ENCODE data around the gene PARD3. TPM values are rescaled to one million over a fixed set of nuclear protein-coding genes. Genes with fewer than 3 reads are reported as not detected.

Gene PARD3
- total RNA-seq, 1 experiment from 2014 or later: 51.8 TPM

DNA sequence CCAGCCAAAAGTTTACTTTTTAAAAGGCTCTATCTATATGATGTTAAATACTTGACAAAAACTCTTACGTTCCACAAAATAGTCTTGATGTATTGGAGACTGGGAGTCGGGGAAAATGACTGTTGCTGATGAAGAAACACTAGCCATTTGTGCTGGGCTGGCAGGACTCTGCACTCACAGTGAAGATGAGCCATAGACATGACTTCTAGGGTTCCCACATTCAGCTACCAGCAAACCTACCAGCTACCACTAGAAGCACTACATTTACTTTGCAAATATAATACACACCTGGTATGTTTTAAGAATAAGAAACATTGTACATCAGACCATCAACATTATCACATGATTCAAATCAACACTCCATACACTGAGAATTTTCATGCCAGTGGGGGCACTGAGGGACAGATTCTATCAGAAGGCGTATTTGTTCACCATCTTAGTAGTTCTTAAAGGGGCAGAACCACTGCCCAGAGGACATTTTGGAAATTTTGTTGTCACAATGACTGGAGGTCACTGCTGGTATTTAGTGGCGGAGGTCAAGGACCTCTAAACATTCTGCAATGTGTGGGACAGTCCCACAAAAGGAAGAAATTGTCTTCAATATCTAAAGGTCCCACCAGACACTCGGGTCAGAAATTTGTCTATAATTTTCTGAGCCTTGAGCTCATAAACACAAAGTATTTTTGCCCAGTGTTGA is 52.3 kb downstream of the PARD3 start:
- no peak for TF ChIP-seq ZNF138 (CRISPR knock-in tag; conservative IDR thresholded peaks at IDR 0.05)
- TF ChIP-seq ATF1 (CRISPR knock-in tag; IDR thresholded peaks at IDR 0.05): no peak
- no peak for TF ChIP-seq TEAD4 (CRISPR knock-in tag; IDR thresholded peaks at IDR 0.05)
- TF ChIP-seq CREM (CRISPR knock-in tag; IDR thresholded peaks at IDR 0.05): no peak
- TF ChIP-seq, protein P1, sequence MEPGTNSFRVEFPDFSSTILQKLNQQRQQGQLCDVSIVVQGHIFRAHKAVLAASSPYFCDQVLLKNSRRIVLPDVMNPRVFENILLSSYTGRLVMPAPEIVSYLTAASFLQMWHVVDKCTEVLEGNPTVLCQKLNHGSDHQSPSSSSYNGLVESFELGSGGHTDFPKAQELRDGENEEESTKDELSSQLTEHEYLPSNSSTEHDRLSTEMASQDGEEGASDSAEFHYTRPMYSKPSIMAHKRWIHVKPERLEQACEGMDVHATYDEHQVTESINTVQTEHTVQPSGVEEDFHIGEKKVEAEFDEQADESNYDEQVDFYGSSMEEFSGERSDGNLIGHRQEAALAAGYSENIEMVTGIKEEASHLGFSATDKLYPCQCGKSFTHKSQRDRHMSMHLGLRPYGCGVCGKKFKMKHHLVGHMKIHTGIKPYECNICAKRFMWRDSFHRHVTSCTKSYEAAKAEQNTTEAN (CRISPR knock-in tag; IDR thresholded peaks at IDR 0.05): no peak
- TF ChIP-seq ZNF219 (CRISPR knock-in tag; IDR thresholded peaks at IDR 0.05; ENCODE audit: borderline replicate concordance): no peak
- no peak for TF ChIP-seq GTF2I (CRISPR knock-in tag; conservative IDR thresholded peaks at IDR 0.05)
- TF ChIP-seq, protein P2, sequence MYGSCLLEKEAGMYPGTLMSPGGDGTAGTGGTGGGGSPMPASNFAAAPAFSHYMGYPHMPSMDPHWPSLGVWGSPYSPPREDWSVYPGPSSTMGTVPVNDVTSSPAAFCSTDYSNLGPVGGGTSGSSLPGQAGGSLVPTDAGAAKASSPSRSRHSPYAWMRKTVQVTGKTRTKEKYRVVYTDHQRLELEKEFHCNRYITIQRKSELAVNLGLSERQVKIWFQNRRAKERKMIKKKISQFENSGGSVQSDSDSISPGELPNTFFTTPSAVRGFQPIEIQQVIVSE (CRISPR knock-in tag; IDR thresholded peaks at IDR 0.05; ENCODE audit: borderline replicate concordance): no peak
- TF ChIP-seq, protein P3, sequence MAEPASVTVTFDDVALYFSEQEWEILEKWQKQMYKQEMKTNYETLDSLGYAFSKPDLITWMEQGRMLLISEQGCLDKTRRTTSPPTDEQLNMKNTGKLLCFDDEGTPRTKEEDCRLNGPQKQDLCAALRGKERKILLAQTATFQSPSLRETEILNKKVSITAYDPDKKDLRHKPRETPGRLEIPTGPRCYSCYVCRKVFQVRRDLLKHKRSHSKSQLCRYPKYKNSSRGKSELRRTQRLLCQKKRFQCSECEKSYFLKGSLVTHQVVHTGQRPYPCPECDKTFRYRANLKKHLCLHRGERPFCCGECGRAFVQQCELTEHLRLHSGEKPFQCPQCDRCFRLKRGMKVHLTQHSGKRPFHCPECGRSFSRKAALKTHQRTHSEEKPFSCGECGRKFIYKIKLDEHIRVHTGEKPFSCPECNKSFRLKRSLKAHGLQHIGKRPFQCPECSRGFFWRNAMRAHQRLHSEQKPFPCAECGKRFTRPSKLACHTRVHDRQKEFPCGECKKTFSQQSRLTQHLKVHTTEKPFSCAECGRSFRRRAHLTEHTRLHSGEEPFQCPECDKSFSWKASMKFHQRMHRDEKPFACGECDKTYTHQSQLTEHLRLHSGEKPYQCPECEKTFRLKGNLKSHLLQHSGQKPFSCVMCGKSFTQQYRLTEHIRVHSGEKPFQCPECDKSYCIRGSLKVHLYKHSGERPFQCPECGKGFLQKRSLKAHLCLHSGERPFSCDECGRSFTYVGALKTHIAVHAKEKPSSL (CRISPR knock-in tag; conservative IDR thresholded peaks at IDR 0.05): no peak
- no peak for TF ChIP-seq IRF1 (CRISPR knock-in tag; IDR thresholded peaks at IDR 0.05)
- no peak for TF ChIP-seq ZBTB21 (CRISPR knock-in tag; IDR thresholded peaks at IDR 0.05; ENCODE audit: borderline replicate concordance)
- TF ChIP-seq GRHL2 (CRISPR knock-in tag; IDR thresholded peaks at IDR 0.05; ENCODE audit: insufficient replicate concordance, severe bottlenecking): no peak
- no peak for TF ChIP-seq KAT7 (CRISPR knock-in tag; IDR thresholded peaks at IDR 0.05; ENCODE audit: borderline replicate concordance)
- no peak for TF ChIP-seq ATF6 (CRISPR knock-in tag; IDR thresholded peaks at IDR 0.05)
- no peak for TF ChIP-seq GABPB1 (CRISPR knock-in tag; IDR thresholded peaks at IDR 0.05)
- TF ChIP-seq PRDM15 (CRISPR knock-in tag; IDR thresholded peaks at IDR 0.05): no peak
- no peak for TF ChIP-seq ERG (CRISPR knock-in tag; IDR thresholded peaks at IDR 0.05)
- TF ChIP-seq, protein P4, sequence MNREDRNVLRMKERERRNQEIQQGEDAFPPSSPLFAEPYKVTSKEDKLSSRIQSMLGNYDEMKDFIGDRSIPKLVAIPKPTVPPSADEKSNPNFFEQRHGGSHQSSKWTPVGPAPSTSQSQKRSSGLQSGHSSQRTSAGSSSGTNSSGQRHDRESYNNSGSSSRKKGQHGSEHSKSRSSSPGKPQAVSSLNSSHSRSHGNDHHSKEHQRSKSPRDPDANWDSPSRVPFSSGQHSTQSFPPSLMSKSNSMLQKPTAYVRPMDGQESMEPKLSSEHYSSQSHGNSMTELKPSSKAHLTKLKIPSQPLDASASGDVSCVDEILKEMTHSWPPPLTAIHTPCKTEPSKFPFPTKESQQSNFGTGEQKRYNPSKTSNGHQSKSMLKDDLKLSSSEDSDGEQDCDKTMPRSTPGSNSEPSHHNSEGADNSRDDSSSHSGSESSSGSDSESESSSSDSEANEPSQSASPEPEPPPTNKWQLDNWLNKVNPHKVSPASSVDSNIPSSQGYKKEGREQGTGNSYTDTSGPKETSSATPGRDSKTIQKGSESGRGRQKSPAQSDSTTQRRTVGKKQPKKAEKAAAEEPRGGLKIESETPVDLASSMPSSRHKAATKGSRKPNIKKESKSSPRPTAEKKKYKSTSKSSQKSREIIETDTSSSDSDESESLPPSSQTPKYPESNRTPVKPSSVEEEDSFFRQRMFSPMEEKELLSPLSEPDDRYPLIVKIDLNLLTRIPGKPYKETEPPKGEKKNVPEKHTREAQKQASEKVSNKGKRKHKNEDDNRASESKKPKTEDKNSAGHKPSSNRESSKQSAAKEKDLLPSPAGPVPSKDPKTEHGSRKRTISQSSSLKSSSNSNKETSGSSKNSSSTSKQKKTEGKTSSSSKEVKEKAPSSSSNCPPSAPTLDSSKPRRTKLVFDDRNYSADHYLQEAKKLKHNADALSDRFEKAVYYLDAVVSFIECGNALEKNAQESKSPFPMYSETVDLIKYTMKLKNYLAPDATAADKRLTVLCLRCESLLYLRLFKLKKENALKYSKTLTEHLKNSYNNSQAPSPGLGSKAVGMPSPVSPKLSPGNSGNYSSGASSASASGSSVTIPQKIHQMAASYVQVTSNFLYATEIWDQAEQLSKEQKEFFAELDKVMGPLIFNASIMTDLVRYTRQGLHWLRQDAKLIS (CRISPR knock-in tag; IDR thresholded peaks at IDR 0.05; ENCODE audit: borderline replicate concordance): no peak
- no peak for TF ChIP-seq PRRX2 (CRISPR knock-in tag; IDR thresholded peaks at IDR 0.05)
- TF ChIP-seq NFATC4 (CRISPR knock-in tag; IDR thresholded peaks at IDR 0.05): no peak
- DNase-seq (ENCODE audit: low spot score): no peak
- Mint-ChIP-seq H3K4me3 (no peak overlapping the region), H3K27ac (peak overlapping the region; percentile 75; the same call in 1 of the 2 replicates), H3K36me3 (no peaks in the 10 kb centered on the region), H3K4me1 (peaks cover 71% of the 10 kb centered on the region), H3K9me3 (no peaks in the 10 kb centered on the region), H3K27me3 (ENCODE audit: low read depth) (no peaks in the 10 kb centered on the region)
- ATAC-seq: no peak
- ChIA-PET CTCF (interaction anchor here (1.1 to 1.7 kb wide), 2 partner anchors 10 to 30 kb away, joined by 3 to 4 read pairs; no protein-coding TSS in a partner anchor), POLR2A (no interaction called here)
